CD4-positive, CD25-positive, alpha-beta regulatory T cell (primary cell): ENCODE results near the gene KCNC4. TPM values are rescaled to one million over a fixed set of nuclear protein-coding genes. Genes with fewer than 3 reads are reported as not detected.

Experiments
- ATAC-seq, 2 donors: fragments of 150-1000 bp; cut with Tn5 transposase; one replicate each; pipeline ENCODE4 v1.10.0; 2021; ENCODE audit warnings: low read depth in 2 of 2, moderate number of reproducible peaks in 2 of 2, moderate library complexity in 1 of 2
- DNase-seq, 3 donors: peaks; one replicate each; pipeline versions ENCODE4 v3.0.0 to v3.0.0-alpha.2; 2012 to 2022; ENCODE audit warnings: mixed read lengths in 1 of 3
- H3K27ac ChIP-seq: one replicate; pipeline ENCODE4 v1.7.0; 2013; ENCODE audit warnings: mild to moderate bottlenecking, low read length; ENCODE audit not compliant: insufficient read depth, poor library complexity, severe bottlenecking
- H3K27me3 ChIP-seq: one replicate; pipeline ENCODE4 v1.7.0; 2013; ENCODE audit warnings: low read length; ENCODE audit not compliant: control insufficient read depth, insufficient read depth
- H3K36me3 ChIP-seq: one replicate; pipeline ENCODE4 v1.7.0; 2013; ENCODE audit warnings: mild to moderate bottlenecking, low read length, moderate library complexity; ENCODE audit not compliant: control insufficient read depth, insufficient read depth
- H3K4me1 ChIP-seq: 2 replicates; pipeline ENCODE4 v1.7.0; 2013; ENCODE audit warnings: mild to moderate bottlenecking, low read length; ENCODE audit not compliant: insufficient read depth, control insufficient read depth, poor library complexity, severe bottlenecking
- H3K4me3 ChIP-seq: one replicate; pipeline ENCODE4 v1.7.0; 2013; ENCODE audit warnings: low read depth, mild to moderate bottlenecking, low read length, moderate library complexity
- H3K9me3 ChIP-seq, 2 experiments: 1 replicate in 1 of 2; 2 replicates in 1 of 2; pipeline ENCODE4 v1.7.0; 2013; ENCODE audit warnings: low read length in 2 of 2, mild to moderate bottlenecking in 1 of 2, moderate library complexity in 1 of 2; ENCODE audit not compliant: control insufficient read depth in 2 of 2
- H3K27ac Mint-ChIP-seq, 3 donors: one replicate each; pipeline ENCODE4 v1.8.0; 2020 to 2022; ENCODE audit warnings: mild to moderate bottlenecking in 3 of 3, mixed read lengths in 3 of 3, moderate library complexity in 2 of 3
- H3K27me3 Mint-ChIP-seq: one replicate; pipeline ENCODE4 v1.8.0; 2022; ENCODE audit warnings: mild to moderate bottlenecking, mixed read lengths
- H3K36me3 Mint-ChIP-seq: one replicate; pipeline ENCODE4 v1.8.0; 2020; ENCODE audit warnings: mixed read lengths
- H3K4me1 Mint-ChIP-seq, 4 donors: one replicate each; pipeline ENCODE4 v1.8.0; 2020 to 2022; ENCODE audit warnings: mixed read lengths in 4 of 4, mild to moderate bottlenecking in 1 of 4
- H3K4me3 Mint-ChIP-seq, 4 donors: one replicate each; pipeline ENCODE4 v1.8.0; 2020 to 2022; ENCODE audit warnings: mild to moderate bottlenecking in 4 of 4, mixed read lengths in 4 of 4, moderate library complexity in 3 of 4
- H3K9me3 Mint-ChIP-seq, 7 donors: one replicate each; pipeline ENCODE4 v1.8.0; 2020 to 2022; ENCODE audit warnings: mixed read lengths in 7 of 7, mild to moderate bottlenecking in 3 of 7, moderate library complexity in 2 of 7
- polyA plus RNA-seq, 4 donors: library from polyadenylated mRNA; unstranded; fragments of 300-500 nt; fragmentation: Illumina TruSeq; gene quantifications; one replicate each; pipeline ENCODE4 v1.2.3, GENCODE V29; 2021
- total RNA-seq: library from RNA; stranded (reverse); gene quantifications from one replicate; pipeline ENCODE4 v1.2.3, GENCODE V29; 2022

The KCNC4 gene
- total RNA-seq (16.4 TPM), polyA plus RNA-seq (1 to 10 TPM in 3 of 4 donors, under 1 TPM in 1; 0.68 to 1.7 (median 1.3) TPM)

DNA sequence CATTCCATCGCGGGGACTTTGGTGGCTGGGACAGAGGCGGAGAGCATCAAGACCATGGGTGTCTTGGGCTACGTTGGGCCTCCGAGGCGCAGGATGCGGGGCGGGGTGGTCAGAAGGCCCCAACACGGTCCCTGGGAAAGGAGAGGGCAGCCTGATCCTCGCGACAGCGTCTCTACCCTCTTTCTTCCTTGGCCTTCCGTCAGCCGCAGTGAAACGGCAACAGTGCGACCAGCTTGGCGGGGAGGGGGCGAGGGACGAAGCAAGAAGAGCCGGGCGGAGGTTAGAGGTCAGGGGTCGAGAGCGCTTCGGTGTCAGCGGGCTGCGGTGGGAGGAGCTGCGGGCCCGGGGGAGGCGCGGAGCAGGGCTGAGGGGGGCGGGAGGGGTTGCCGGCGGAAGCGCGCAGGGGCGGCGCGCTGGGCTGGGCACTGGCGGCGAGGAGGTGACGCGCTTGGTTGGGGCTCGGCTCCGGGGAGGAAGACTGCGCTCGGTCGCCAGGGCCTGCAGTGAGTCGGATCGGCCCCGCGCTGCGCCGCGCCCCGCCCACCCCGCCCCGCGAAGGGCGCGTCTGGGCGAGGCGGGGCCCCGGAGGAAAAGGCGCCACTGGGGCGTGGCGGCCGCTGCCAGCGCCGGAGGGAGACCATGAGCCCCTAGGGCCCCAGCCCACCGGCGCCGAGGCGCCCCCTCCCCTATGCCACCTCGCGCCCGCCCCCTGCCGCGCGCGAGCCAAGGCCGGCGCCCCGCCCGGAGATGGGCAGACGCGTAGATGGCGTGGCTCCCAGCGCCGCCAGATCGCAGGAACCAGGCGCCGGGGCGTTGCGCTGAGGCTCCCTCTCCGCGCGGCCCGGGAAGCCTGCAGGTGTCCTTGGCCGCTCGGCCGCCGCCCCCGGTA lies at the start of gene KCNC4:
KCNC4 (plus strand) TSS at position 600 of the 889 bp plus-strand sequence. CDS start 1,186 bp downstream, outside the sequence.
- no peaks in the 10 kb centered on the region for H3K36me3 Mint-ChIP-seq
- peak; percentile 92 to 94 for ATAC-seq
- Histone ChIP-seq H3K27ac (peak within 1 kb of the TSS; percentile 85), H3K36me3 (no peaks in the 10 kb centered on the region), H3K27me3 (no peaks in the 10 kb centered on the region), H3K9me3 (no peaks in the 10 kb centered on the region), H3K4me3 (no peak within 1 kb of the TSS), H3K4me1 (peaks cover 37% of the 10 kb centered on the region)
- peaks cover 0 to 61% (median 28%) of the 10 kb centered on the region in 4 donors for H3K4me1 Mint-ChIP-seq
- H3K27ac Mint-ChIP-seq: peak within 1 kb of the TSS; percentile 94 to 96 (median 96)
- peak; percentile 90 to 97 (median 93) for DNase-seq
- peak within 1 kb of the TSS; percentile 89 to 96 (median 92) for H3K4me3 Mint-ChIP-seq
- no peaks in the 10 kb centered on the region for H3K27me3 Mint-ChIP-seq
- H3K9me3 Mint-ChIP-seq: no peaks in the 10 kb centered on the region

DNA sequence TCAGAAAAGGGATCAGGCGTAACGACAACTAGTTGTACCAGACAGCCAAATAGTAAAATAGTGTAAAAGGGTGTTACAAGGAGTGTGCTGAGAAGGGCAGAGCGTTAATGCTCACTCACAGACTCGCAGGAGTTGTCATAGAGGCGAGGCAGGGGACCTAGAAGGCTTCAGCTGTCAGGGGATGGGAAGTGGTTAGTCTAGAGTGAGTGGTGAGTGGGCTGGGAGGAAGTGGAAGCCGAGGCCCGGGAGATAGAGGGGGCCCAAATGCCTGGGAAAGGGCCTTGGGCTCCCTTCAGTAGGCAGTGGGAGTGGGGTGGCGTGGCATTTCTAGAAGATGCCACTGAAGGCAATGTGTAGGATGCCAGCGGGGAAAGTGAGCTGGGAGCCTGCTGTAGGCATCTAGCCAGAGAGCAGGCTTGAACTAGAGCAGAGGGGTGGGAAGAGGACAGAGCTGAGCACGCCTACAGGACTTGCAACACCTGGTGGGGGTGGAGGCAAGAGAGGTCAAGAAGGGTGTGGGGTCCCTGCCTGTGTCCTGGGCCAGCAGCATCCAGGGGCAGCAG lies 49.5 kb upstream of the KCNC4 start:
- Histone ChIP-seq H3K27me3 (peaks cover 13% of the 10 kb centered on the region), H3K4me1 (no peaks in the 10 kb centered on the region), H3K4me3 (no peak overlapping the region), H3K36me3 (no peaks in the 10 kb centered on the region), H3K27ac (no peak overlapping the region), H3K9me3 (peaks cover 0 to 3% of the 10 kb centered on the region in 2 experiments)
- Mint-ChIP-seq H3K4me1 (no peaks in the 10 kb centered on the region), H3K27me3 (peaks cover 14% of the 10 kb centered on the region), H3K36me3 (no peaks in the 10 kb centered on the region), H3K4me3 (no peak overlapping the region), H3K27ac (peak overlapping the region in 1 of 3 donors; percentile 39), H3K9me3 (peaks cover 0 to 4% (median 0%) of the 10 kb centered on the region in 7 donors)
- DNase-seq (no peak), ATAC-seq (no peak)

DNA sequence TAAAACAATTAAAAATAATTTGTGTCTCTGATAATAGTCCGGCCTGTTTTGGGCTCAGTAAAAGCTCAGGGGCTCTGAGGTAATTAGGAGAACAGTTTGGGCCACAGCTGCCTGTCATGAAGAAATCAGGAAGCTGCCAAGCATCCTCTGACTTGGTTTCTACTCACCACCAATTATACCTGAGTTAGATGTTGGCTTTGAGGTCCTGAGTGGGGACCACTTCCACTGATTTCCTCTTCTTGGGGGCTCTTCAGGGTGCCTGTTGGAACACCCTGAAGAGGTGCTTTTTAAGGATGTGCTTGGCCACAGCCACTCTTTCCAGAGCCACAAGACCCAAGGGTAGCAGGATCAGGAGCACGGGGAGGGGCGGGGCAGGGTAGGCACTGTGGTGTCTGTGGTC lies 48.9 kb upstream of the KCNC4 start:
- Histone ChIP-seq H3K36me3 (no peaks in the 10 kb centered on the region), H3K4me3 (no peak overlapping the region), H3K4me1 (no peaks in the 10 kb centered on the region), H3K9me3 (no peaks in the 10 kb centered on the region), H3K27me3 (peaks cover 12% of the 10 kb centered on the region), H3K27ac (no peak overlapping the region)
- Mint-ChIP-seq H3K36me3 (no peaks in the 10 kb centered on the region), H3K4me3 (no peak overlapping the region), H3K27me3 (peaks cover 12% of the 10 kb centered on the region), H3K4me1 (no peaks in the 10 kb centered on the region), H3K9me3 (peaks cover 0 to 4% (median 0%) of the 10 kb centered on the region in 7 donors), H3K27ac (no peak overlapping the region)
- ATAC-seq (no peak), DNase-seq (no peak)

DNA sequence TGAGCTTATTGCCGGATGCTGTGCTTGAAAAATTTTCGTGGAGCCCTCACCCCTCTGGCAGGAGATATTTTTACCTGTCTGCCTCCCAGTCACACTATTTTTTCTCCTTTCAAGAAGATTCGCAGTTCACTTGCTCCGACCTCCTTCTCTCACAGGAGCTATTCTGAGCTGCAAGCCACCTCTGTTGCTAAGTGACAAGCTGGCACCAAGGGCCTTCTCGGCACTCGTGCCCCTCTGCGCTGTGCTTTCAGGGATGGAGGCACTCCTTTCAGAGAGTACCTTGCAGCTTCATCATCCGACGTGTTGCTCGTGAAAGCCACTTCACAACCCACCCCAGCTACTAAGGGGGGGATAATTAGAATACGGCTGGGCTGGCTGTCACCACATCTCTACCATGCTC lies 48.3 kb upstream of the KCNC4 start:
- peaks cover 0 to 4% (median 0%) of the 10 kb centered on the region in 7 donors for H3K9me3 Mint-ChIP-seq
- ATAC-seq (no peak), DNase-seq (no peak)
- H3K4me1 Mint-ChIP-seq: no peaks in the 10 kb centered on the region
- peaks cover 5% of the 10 kb centered on the region for H3K27me3 Mint-ChIP-seq
- peaks cover 6% of the 10 kb centered on the region for H3K27me3 ChIP-seq
- no peaks in the 10 kb centered on the region for H3K36me3 Mint-ChIP-seq
- H3K9me3 ChIP-seq: no peaks in the 10 kb centered on the region
- H3K4me1 ChIP-seq: no peaks in the 10 kb centered on the region
- H3K4me3 ChIP-seq: no peak overlapping the region
- no peaks in the 10 kb centered on the region for H3K36me3 ChIP-seq
- H3K27ac Mint-ChIP-seq: no peak overlapping the region
- H3K4me3 Mint-ChIP-seq: no peak overlapping the region
- no peak overlapping the region for H3K27ac ChIP-seq

DNA sequence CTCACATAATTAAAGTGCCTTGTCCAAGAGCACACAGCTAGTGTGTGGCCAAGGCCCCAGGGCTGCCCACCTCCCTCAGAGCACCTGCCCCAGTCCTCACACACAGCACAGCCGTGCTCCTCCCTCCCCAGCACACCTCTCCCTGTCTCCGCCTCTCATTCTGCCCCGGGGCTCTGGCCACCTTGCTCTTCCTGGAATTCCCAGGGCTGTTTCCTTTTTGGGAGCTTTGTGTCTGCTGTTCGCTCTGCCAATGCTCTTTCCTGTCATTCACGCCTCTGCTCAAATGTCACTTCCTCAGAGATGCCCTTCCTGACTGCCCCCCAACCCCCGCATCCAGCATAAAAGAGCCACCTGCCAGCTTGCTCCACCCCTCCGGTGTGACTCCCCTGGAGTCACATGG lies 46.5 kb upstream of the KCNC4 start:
- no peak overlapping the region for H3K4me3 ChIP-seq
- H3K4me3 Mint-ChIP-seq: peak overlapping the region in 1 of 4 donors; percentile 61
- no peaks in the 10 kb centered on the region for H3K4me1 ChIP-seq
- H3K4me1 Mint-ChIP-seq: no peaks in the 10 kb centered on the region
- no peak overlapping the region for H3K27ac ChIP-seq
- H3K27me3 ChIP-seq: peaks cover 6% of the 10 kb centered on the region
- peaks cover 0 to 4% (median 0%) of the 10 kb centered on the region in 7 donors for H3K9me3 Mint-ChIP-seq
- H3K27me3 Mint-ChIP-seq: peaks cover 5% of the 10 kb centered on the region
- no peak overlapping the region for H3K27ac Mint-ChIP-seq
- H3K36me3 ChIP-seq: no peaks in the 10 kb centered on the region
- DNase-seq (no peak), ATAC-seq (no peak)
- no peaks in the 10 kb centered on the region for H3K36me3 Mint-ChIP-seq
- H3K9me3 ChIP-seq: no peaks in the 10 kb centered on the region

- no peak overlapping the region for H3K27ac Mint-ChIP-seq
- H3K4me1 Mint-ChIP-seq: no peaks in the 10 kb centered on the region
- no peak for DNase-seq
- H3K4me3 Mint-ChIP-seq: no peak overlapping the region
- Histone ChIP-seq H3K27ac (no peak overlapping the region), H3K27me3 (peaks cover 5% of the 10 kb centered on the region), H3K36me3 (no peaks in the 10 kb centered on the region), H3K4me1 (no peaks in the 10 kb centered on the region), H3K9me3 (no peaks in the 10 kb centered on the region), H3K4me3 (no peak overlapping the region)
- ATAC-seq: no peak
- H3K27me3 Mint-ChIP-seq: peaks cover 11% of the 10 kb centered on the region
- peaks cover 0 to 4% (median 0%) of the 10 kb centered on the region in 7 donors for H3K9me3 Mint-ChIP-seq
- H3K36me3 Mint-ChIP-seq: no peaks in the 10 kb centered on the region
Observed at GRCh38 chr1:110164725-110165350, 45.3 kb upstream of the KCNC4 start.

DNA sequence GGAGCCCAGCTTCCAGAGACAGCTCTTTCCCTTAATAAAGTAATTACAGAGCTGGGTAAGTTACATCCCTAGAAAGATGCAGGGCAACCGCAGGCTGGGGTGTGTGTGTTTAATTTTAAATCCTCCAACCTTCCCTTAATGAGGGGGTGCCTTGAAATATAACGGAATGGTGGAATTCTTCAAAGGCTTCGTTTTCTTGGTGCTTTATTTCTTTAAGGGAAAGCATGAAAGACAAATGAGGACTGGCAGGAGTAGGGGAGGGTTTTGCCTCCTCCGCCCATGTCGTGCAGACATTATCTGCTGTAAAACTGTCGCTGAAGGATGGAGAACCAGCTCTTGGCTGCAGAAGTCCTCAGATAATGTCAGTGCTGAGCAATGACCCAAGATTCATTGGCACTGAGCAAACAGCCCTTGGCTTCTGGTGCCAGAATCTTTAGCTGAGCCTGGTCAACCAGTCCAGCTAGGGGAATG lies 44.3 kb upstream of the KCNC4 start:
- ATAC-seq (no peak), DNase-seq (no peak)
- Mint-ChIP-seq H3K9me3 (peaks cover 0 to 4% (median 0%) of the 10 kb centered on the region in 7 donors), H3K4me3 (no peak overlapping the region), H3K27ac (peak overlapping the region in 1 of 3 donors; percentile 9), H3K4me1 (no peaks in the 10 kb centered on the region), H3K27me3 (peaks cover 11% of the 10 kb centered on the region), H3K36me3 (no peaks in the 10 kb centered on the region)
- no peaks in the 10 kb centered on the region for H3K9me3 ChIP-seq
- H3K4me3 ChIP-seq: no peak overlapping the region
- H3K27me3 ChIP-seq: peaks cover 5% of the 10 kb centered on the region
- H3K4me1 ChIP-seq: no peaks in the 10 kb centered on the region
- no peaks in the 10 kb centered on the region for H3K36me3 ChIP-seq
- no peak overlapping the region for H3K27ac ChIP-seq
